ENCODE data around the gene WRNIP1.

GRCh38 chr6:2754393-2754792 lies 10.8 kb upstream of the WRNIP1 start:
- no peak for TF ChIP-seq CTCF (IDR thresholded peaks at IDR 0.05)
- no peak for TF ChIP-seq POLR2A (IDR thresholded peaks at IDR 0.05)

Data from thyroid gland (tissue), 4 donors.